HepG2 (cell line): ENCODE data around the gene TTLL13. TPM values are rescaled to one million over a fixed set of nuclear protein-coding genes. Genes with fewer than 3 reads are reported as not detected.
A peak's percentile ranks its signal among the peaks of the same experiment; 100 is the strongest.

Experiments
- FOXO1 ChIP-seq: sonication (generic); formaldehyde crosslinking; IDR thresholded peaks from 2 replicates; pipeline ENCODE4 v1.4.0; 2020; ENCODE audit warnings: missing genetic modification reagents
- GFI1 ChIP-seq: sonication (generic); formaldehyde crosslinking; IDR thresholded peaks from 2 replicates; pipeline ENCODE4 v1.5.0; 2020; ENCODE audit warnings: missing genetic modification reagents, mild to moderate bottlenecking, borderline replicate concordance
- KAT8 ChIP-seq: IDR thresholded peaks from 2 replicates; pipeline ENCODE4 v1.6.1; 2016; ENCODE audit warnings: missing genetic modification reagents, missing compliant biosample characterization
- MXD1 ChIP-seq: sonication (generic); formaldehyde crosslinking; IDR thresholded peaks from 2 replicates; pipeline ENCODE4 v1.4.0; 2020; ENCODE audit warnings: mild to moderate bottlenecking, missing genetic modification reagents
- MXD4 ChIP-seq: IDR thresholded peaks from 2 replicates; pipeline ENCODE4 v1.6.1; 2016; ENCODE audit warnings: mild to moderate bottlenecking, missing biosample characterization, missing genetic modification reagents
- NFAT5 ChIP-seq: sonication (generic); formaldehyde crosslinking; IDR thresholded peaks from 2 replicates; pipeline ENCODE4 v1.4.0; 2020; ENCODE audit warnings: missing genetic modification reagents
- NFATC3 ChIP-seq: sonication (generic); formaldehyde crosslinking; IDR thresholded peaks from 2 replicates; pipeline ENCODE4 v1.5.1; 2020; ENCODE audit warnings: mild to moderate bottlenecking, missing genetic modification reagents
- YEATS4 ChIP-seq: sonication (generic); formaldehyde crosslinking; IDR thresholded peaks from 2 replicates; pipeline ENCODE4 v1.4.0; 2020; ENCODE audit warnings: missing genetic modification reagents, borderline replicate concordance
- ZNF160 ChIP-seq: sonication (generic); formaldehyde crosslinking; IDR thresholded peaks from 2 replicates; pipeline ENCODE4 v1.8.0; 2022; ENCODE audit warnings: mild to moderate bottlenecking, inconsistent platforms, missing genetic modification reagents
- ZNF225 ChIP-seq: sonication (generic); formaldehyde crosslinking; IDR thresholded peaks from 2 replicates; pipeline ENCODE4 v1.4.0; 2020; ENCODE audit warnings: mild to moderate bottlenecking, missing genetic modification reagents
- ZNF362 ChIP-seq: sonication (generic); formaldehyde crosslinking; IDR thresholded peaks from 2 replicates; pipeline ENCODE4 v1.4.0; 2020; ENCODE audit warnings: missing genetic modification reagents, mild to moderate bottlenecking, borderline replicate concordance
- ZNF441 ChIP-seq: sonication (generic); formaldehyde crosslinking; IDR thresholded peaks from 2 replicates; pipeline ENCODE4 v1.7.0; 2021; ENCODE audit warnings: missing genetic modification reagents, borderline replicate concordance
- ZNF687 ChIP-seq: sonication (generic); formaldehyde crosslinking; IDR thresholded peaks from 2 replicates; pipeline ENCODE4 v1.5.1; 2020; ENCODE audit warnings: mild to moderate bottlenecking, missing genetic modification reagents, moderate library complexity
- ZSCAN31 ChIP-seq: sonication (generic); formaldehyde crosslinking; IDR thresholded peaks from 2 replicates; pipeline ENCODE4 v1.5.0; 2020; ENCODE audit warnings: low read depth, mild to moderate bottlenecking, missing genetic modification reagents
- polyA plus RNA-seq, 8 experiments: library from polyadenylated mRNA; depleted of rRNA in 3 of 8; stranded (reverse) in 7 of 8; unstranded in 1 of 8; fragments of >200 nt; fragmentation: Illumina TruSeq in 4 of 8; extraction: Trizol in 4 of 8; gene quantifications; 2 replicates each; pipeline versions ENCODE4 v1.2.1 to v1.2.3, GENCODE V29; 2011 to 2016; ENCODE audit warnings: low read depth in 4 of 8, missing spikeins in 1 of 8, mixed read lengths in 1 of 8; ENCODE audit not compliant: insufficient read depth in 1 of 8
- total RNA-seq, 5 experiments: library from RNA; depleted of rRNA; stranded (reverse); fragments of >200 nt; fragmentation: Illumina TruSeq; extraction: Trizol; gene quantifications; 2 replicates each; pipeline ENCODE4 v1.2.3, GENCODE V29; 2016; ENCODE audit warnings: low read depth in 1 of 5
- TF ChIP-seq, protein P1 (sequence below): sonication (generic); formaldehyde crosslinking; IDR thresholded peaks from 2 replicates; pipeline ENCODE4 v1.4.0; 2020; ENCODE audit warnings: missing genetic modification reagents, borderline replicate concordance

TTLL13 gene
- total and polyA plus RNA-seq, 2 of the 13 experiments (the other 11 are each of a cell fraction or from before 2014, with no cell fraction given): 0.07 to 0.29 TPM

DNA sequence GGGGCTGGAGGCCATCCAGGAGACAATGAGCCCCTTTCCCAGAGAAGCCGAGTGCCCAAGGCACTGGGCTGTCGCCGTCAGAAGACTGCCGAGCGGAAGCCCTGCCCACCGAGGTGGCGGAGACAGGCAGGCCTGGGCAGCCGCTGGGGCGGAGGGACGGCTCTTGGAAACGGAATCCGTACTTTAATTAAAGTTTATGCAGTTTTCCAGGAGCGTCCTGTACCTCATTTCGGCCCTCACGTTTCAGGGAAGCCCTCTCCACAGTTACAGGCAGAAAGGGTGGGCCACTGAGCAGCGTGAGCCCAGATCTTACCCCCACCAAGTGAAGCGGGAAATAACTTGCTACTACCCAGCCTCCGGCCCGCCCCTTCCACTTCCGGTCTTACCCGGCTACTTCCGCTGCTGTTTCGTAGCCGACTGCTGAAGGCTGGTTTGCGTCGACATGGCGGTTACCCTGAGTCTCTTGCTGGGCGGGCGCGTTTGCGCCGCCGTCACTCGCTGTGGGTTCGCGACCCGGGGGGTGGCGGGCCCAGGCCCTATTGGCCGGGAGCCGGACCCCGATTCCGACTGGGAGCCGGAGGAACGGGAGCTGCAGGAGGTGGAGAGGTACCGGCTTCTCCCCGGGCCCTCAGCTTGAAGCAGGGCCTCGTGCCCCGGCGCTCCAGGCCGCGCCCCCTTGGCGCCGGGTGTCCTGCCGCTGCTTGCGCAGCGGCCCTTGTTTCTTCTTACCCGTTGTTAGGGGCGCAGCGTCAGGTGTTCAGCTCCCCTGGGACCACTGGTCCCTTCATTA lies 16.1 kb downstream of the TTLL13 start, which contains the start of gene NGRN (continued):
- 0 out of 2 replicates have a peak, but pooled peaks have one; percentile 17 for TF ChIP-seq NFAT5
- TF ChIP-seq ZNF441 (CRISPR knock-in tag): no peak
- TF ChIP-seq ZNF687 (CRISPR knock-in tag): peak; percentile 97
- no peak for TF ChIP-seq ZNF225 (CRISPR knock-in tag)
- TF ChIP-seq FOXO1 (CRISPR knock-in tag): peak; percentile 35; the same call in 1 of the 2 replicates
- TF ChIP-seq ZNF160 (CRISPR knock-in tag): 0 out of 2 replicates have a peak, but pooled peaks have one; percentile 33
- peak; percentile 94 for TF ChIP-seq KAT8
- peak; percentile 78; the same call in 1 of the 2 replicates for TF ChIP-seq ZSCAN31
- 0 out of 2 replicates have a peak, but pooled peaks have one; percentile 73 for TF ChIP-seq NFATC3 (CRISPR knock-in tag)
- TF ChIP-seq MXD4 (CRISPR knock-in tag): peak; percentile 31; the same call in 1 of the 2 replicates
- peak; percentile 71; the same call in 1 of the 2 replicates for TF ChIP-seq GFI1 (CRISPR knock-in tag)
- TF ChIP-seq YEATS4 (CRISPR knock-in tag): peak; percentile 87
- peak; percentile 87 for TF ChIP-seq MXD1
- peak; percentile 45; the same call in 1 of the 2 replicates for TF ChIP-seq ZNF362 (CRISPR knock-in tag)
- TF ChIP-seq, protein P1, sequence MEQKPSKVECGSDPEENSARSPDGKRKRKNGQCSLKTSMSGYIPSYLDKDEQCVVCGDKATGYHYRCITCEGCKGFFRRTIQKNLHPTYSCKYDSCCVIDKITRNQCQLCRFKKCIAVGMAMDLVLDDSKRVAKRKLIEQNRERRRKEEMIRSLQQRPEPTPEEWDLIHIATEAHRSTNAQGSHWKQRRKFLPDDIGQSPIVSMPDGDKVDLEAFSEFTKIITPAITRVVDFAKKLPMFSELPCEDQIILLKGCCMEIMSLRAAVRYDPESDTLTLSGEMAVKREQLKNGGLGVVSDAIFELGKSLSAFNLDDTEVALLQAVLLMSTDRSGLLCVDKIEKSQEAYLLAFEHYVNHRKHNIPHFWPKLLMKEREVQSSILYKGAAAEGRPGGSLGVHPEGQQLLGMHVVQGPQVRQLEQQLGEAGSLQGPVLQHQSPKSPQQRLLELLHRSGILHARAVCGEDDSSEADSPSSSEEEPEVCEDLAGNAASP (CRISPR knock-in tag): peak; percentile 66
